K562 (cell line): ENCODE measurements around the gene RALA. TPM values are rescaled to one million over a fixed set of nuclear protein-coding genes. Genes with fewer than 3 reads are reported as not detected.

Experiments
- BRF1 ChIP-seq: IDR thresholded peaks from 3 replicates; pipeline ENCODE4 v1.6.1; 2011; ENCODE audit warnings: borderline replicate concordance, mild to moderate bottlenecking; ENCODE audit not compliant: insufficient read length; ENCODE audit errors: extremely low read depth
- CBX8 ChIP-seq: fragments of 200-600 bp; sonication (generic); IDR thresholded peaks from 2 replicates; pipeline ENCODE4 v1.6.1; 2012; ENCODE audit warnings: borderline replicate concordance, mixed run types, low read depth, mild to moderate bottlenecking, moderate library complexity, mixed read lengths, low read length, control low read depth, inconsistent platforms; ENCODE audit not compliant: poor library complexity, severe bottlenecking; ENCODE audit errors: extremely low read depth
- FOXJ3 ChIP-seq: sonication (generic); formaldehyde crosslinking; IDR thresholded peaks from 2 replicates; pipeline ENCODE4 v1.4.0; 2020; ENCODE audit warnings: mild to moderate bottlenecking, missing genetic modification reagents
- HDAC1 ChIP-seq, 2 experiments: fragments of 450-650 bp; IDR thresholded peaks; 2 replicates each; pipeline ENCODE4 v1.6.1; 2016 to 2017; ENCODE audit warnings: inconsistent platforms in 1 of 2, mild to moderate bottlenecking in 1 of 2, moderate library complexity in 1 of 2
- HLTF ChIP-seq: fragments of 450-650 bp; IDR thresholded peaks from 2 replicates; pipeline ENCODE4 v1.6.1; 2016
- LARP7 ChIP-seq: fragments of 450-650 bp; IDR thresholded peaks from 2 replicates; pipeline ENCODE4 v1.6.1; 2016
- ZNF143 ChIP-seq: sonication (generic); formaldehyde crosslinking; IDR thresholded peaks from 2 replicates; pipeline ENCODE4 v1.9.0; 2022; ENCODE audit warnings: mild to moderate bottlenecking, missing genetic modification reagents
- ZNF23 ChIP-seq: fragments of 250-450 bp; sonication (Bioruptor Pico); IDR thresholded peaks from 2 replicates; pipeline ENCODE4 v1.4.0; 2020; ENCODE audit warnings: mild to moderate bottlenecking
- ZNF316 ChIP-seq: fragments of 450-650 bp; IDR thresholded peaks from 2 replicates; pipeline ENCODE4 v1.6.1; 2016
- ZNF75A ChIP-seq: fragments of 450-650 bp; formaldehyde crosslinking; IDR thresholded peaks from 2 replicates; pipeline ENCODE4 v1.4.0; 2020; ENCODE audit warnings: mild to moderate bottlenecking
- polyA plus RNA-seq, 8 experiments: library from polyadenylated mRNA; depleted of rRNA in 4 of 8; stranded (reverse) in 5 of 8; unstranded in 3 of 8; fragments of >200 nt; fragmentation: Nextera tagmentation in 2 of 8; fragmentation: Illumina TruSeq in 1 of 8; extraction: Ambion mirVana in 2 of 8; extraction: Trizol in 1 of 8; gene quantifications; 2 replicates each; pipeline versions ENCODE4 v1.2.1 to v1.2.3, GENCODE V29; 2011 to 2014; ENCODE audit warnings: inconsistent platforms in 1 of 8, missing spikeins in 1 of 8
- total RNA-seq, 7 experiments: library from RNA; depleted of rRNA in 6 of 7; stranded (reverse); fragments of >200 nt in 6 of 7; fragmentation: Illumina TruSeq in 2 of 7; extraction: Trizol in 2 of 7; gene quantifications; 2 replicates each; pipeline versions ENCODE4 v1.2.1 to v1.2.3, GENCODE V29; 2011 to 2021; ENCODE audit warnings: low replicate concordance in 1 of 7
- TF ChIP-seq, protein P1 (sequence below), 2 experiments: fragments of 200-800 bp in 1 of 2; sonication (Bioruptor generic) in 1 of 2; sonication (generic) in 1 of 2; formaldehyde crosslinking in 1 of 2; IDR thresholded peaks in 1 of 2; conservative IDR thresholded peaks in 1 of 2; 2 replicates each; pipeline versions ENCODE4 v1.5.0 to v1.6.1; 2016 to 2020; ENCODE audit warnings: missing compliant biosample characterization in 1 of 2, missing genetic modification characterization in 1 of 2, missing genetic modification reagents in 1 of 2
- TF ChIP-seq, protein P2 (sequence below): fragments of 250-450 bp; sonication (Bioruptor Pico); IDR thresholded peaks from 2 replicates; pipeline ENCODE4 v1.8.0; 2022; ENCODE audit warnings: inconsistent platforms, mild to moderate bottlenecking, moderate library complexity, borderline replicate concordance
- TF ChIP-seq, protein P3 (sequence below): sonication (generic); formaldehyde crosslinking; IDR thresholded peaks from 2 replicates; pipeline ENCODE4 v1.8.0; 2022; ENCODE audit warnings: missing genetic modification reagents, mild to moderate bottlenecking, moderate library complexity, borderline replicate concordance
- TF ChIP-seq, protein P4 (sequence below): sonication (generic); formaldehyde crosslinking; IDR thresholded peaks from 2 replicates; pipeline ENCODE4 v1.8.0; 2023; ENCODE audit warnings: missing genetic modification reagents, mild to moderate bottlenecking, borderline replicate concordance
- TF ChIP-seq, protein P5 (sequence below): sonication (generic); formaldehyde crosslinking; IDR thresholded peaks from 2 replicates; pipeline ENCODE4 v1.8.0; 2022; ENCODE audit warnings: mild to moderate bottlenecking, missing genetic modification reagents, borderline replicate concordance

The RALA gene
- total and polyA plus RNA-seq, 9 of the 15 experiments (the other 6 are each of a cell fraction or from before 2014, with no cell fraction given) = 7.2 to 28.0 (median 25.7) TPM

DNA sequence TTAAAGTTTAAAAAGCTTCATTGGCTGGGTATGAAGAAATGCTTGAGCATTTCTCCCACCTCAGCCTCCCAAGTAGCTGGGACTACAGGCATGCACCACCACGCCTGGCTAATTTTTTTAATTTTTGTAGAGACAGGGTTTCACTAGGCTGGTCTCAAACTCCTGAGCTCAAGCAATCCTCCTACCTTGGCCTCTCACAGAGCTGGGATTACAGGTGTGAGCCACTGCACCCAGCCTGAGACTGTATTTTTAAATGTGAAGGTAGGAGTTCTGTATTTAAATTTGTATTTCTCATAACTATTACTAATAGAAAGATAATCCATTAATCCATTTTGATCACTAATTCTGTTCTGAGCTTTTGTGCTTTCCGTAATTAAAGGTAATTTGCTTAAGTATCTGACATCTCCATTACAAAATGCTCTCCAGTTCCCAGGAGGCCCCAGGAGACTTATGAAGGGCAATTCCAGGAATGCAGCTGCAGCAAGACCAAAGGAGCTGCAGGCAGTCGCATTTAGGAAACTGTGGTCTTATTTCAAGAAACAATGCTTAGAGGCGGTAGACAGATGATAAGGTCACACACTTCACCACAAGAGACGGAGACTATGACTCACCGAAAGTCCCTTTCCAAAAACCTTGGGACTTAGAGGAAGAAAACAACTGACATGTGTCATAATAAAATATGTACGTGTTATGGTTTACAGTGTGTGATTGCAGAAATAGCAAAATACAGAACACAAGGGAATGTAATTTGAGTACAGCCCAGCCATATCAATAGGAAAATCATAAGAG lies 33.9 kb upstream of the RALA start (continued):
- TF ChIP-seq, protein P1, sequence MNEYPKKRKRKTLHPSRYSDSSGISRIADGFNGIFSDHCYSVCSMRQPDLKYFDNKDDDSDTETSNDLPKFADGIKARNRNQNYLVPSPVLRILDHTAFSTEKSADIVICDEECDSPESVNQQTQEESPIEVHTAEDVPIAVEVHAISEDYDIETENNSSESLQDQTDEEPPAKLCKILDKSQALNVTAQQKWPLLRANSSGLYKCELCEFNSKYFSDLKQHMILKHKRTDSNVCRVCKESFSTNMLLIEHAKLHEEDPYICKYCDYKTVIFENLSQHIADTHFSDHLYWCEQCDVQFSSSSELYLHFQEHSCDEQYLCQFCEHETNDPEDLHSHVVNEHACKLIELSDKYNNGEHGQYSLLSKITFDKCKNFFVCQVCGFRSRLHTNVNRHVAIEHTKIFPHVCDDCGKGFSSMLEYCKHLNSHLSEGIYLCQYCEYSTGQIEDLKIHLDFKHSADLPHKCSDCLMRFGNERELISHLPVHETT (CRISPR knock-in tag; conservative IDR thresholded peaks at IDR 0.05 in 1 of 2, IDR thresholded peaks at IDR 0.05 in 1 of 2) = no peak
- TF ChIP-seq LARP7 (no peak), ZNF23 (0 out of 2 replicates have a peak, but pooled peaks have one; percentile 56), HDAC1 (IDR thresholded peaks at IDR 0.05) (peak in 1 of 2 experiments; percentile 85; a peak in 2 of 4 replicates), ZNF316 (no peak), CBX8 (no peak), HLTF (no peak), ZNF75A (CRISPR knock-in tag) (no peak), FOXJ3 (CRISPR knock-in tag) (no peak), BRF1 (no peak), ZNF143 (CRISPR knock-in tag) (no peak)
- TF ChIP-seq, protein P2, sequence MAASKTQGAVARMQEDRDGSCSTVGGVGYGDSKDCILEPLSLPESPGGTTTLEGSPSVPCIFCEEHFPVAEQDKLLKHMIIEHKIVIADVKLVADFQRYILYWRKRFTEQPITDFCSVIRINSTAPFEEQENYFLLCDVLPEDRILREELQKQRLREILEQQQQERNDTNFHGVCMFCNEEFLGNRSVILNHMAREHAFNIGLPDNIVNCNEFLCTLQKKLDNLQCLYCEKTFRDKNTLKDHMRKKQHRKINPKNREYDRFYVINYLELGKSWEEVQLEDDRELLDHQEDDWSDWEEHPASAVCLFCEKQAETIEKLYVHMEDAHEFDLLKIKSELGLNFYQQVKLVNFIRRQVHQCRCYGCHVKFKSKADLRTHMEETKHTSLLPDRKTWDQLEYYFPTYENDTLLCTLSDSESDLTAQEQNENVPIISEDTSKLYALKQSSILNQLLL = no peak
- TF ChIP-seq, protein P3, sequence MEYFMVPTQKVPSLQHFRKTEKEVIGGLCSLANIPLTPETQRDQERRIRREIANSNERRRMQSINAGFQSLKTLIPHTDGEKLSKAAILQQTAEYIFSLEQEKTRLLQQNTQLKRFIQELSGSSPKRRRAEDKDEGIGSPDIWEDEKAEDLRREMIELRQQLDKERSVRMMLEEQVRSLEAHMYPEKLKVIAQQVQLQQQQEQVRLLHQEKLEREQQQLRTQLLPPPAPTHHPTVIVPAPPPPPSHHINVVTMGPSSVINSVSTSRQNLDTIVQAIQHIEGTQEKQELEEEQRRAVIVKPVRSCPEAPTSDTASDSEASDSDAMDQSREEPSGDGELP (CRISPR knock-in tag) = no peak
- TF ChIP-seq, protein P4, sequence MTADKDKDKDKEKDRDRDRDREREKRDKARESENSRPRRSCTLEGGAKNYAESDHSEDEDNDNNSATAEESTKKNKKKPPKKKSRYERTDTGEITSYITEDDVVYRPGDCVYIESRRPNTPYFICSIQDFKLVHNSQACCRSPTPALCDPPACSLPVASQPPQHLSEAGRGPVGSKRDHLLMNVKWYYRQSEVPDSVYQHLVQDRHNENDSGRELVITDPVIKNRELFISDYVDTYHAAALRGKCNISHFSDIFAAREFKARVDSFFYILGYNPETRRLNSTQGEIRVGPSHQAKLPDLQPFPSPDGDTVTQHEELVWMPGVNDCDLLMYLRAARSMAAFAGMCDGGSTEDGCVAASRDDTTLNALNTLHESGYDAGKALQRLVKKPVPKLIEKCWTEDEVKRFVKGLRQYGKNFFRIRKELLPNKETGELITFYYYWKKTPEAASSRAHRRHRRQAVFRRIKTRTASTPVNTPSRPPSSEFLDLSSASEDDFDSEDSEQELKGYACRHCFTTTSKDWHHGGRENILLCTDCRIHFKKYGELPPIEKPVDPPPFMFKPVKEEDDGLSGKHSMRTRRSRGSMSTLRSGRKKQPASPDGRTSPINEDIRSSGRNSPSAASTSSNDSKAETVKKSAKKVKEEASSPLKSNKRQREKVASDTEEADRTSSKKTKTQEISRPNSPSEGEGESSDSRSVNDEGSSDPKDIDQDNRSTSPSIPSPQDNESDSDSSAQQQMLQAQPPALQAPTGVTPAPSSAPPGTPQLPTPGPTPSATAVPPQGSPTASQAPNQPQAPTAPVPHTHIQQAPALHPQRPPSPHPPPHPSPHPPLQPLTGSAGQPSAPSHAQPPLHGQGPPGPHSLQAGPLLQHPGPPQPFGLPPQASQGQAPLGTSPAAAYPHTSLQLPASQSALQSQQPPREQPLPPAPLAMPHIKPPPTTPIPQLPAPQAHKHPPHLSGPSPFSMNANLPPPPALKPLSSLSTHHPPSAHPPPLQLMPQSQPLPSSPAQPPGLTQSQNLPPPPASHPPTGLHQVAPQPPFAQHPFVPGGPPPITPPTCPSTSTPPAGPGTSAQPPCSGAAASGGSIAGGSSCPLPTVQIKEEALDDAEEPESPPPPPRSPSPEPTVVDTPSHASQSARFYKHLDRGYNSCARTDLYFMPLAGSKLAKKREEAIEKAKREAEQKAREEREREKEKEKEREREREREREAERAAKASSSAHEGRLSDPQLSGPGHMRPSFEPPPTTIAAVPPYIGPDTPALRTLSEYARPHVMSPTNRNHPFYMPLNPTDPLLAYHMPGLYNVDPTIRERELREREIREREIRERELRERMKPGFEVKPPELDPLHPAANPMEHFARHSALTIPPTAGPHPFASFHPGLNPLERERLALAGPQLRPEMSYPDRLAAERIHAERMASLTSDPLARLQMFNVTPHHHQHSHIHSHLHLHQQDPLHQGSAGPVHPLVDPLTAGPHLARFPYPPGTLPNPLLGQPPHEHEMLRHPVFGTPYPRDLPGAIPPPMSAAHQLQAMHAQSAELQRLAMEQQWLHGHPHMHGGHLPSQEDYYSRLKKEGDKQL (CRISPR knock-in tag) = no peak
- TF ChIP-seq, protein P5, sequence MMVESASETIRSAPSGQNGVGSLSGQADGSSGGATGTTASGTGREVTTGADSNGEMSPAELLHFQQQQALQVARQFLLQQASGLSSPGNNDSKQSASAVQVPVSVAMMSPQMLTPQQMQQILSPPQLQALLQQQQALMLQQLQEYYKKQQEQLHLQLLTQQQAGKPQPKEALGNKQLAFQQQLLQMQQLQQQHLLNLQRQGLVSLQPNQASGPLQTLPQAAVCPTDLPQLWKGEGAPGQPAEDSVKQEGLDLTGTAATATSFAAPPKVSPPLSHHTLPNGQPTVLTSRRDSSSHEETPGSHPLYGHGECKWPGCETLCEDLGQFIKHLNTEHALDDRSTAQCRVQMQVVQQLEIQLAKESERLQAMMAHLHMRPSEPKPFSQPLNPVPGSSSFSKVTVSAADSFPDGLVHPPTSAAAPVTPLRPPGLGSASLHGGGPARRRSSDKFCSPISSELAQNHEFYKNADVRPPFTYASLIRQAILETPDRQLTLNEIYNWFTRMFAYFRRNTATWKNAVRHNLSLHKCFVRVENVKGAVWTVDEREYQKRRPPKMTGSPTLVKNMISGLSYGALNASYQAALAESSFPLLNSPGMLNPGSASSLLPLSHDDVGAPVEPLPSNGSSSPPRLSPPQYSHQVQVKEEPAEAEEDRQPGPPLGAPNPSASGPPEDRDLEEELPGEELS (CRISPR knock-in tag) = no peak
